GM18505 (cell line): ENCODE results near the gene UBE3B.

ENCODE experiments used
- ATAC-seq: cut with Tn5 transposase; IDR thresholded peaks from one replicate; pipeline ENCODE4 v1.9.1; 2021; ENCODE audit not compliant: unreplicated experiment
- POLR2A ChIP-seq: IDR thresholded peaks from 4 replicates; pipeline ENCODE4 v1.6.1; 2011; ENCODE audit warnings: borderline replicate concordance; ENCODE audit not compliant: insufficient read depth, insufficient read length; ENCODE audit errors: extremely low read depth

The UBE3B gene

GRCh38 chr12:109491671-109492070, 14.2 kb downstream of the UBE3B start:
- no peak for ATAC-seq
- no peak for TF ChIP-seq POLR2A

- ATAC-seq: no peak
- TF ChIP-seq POLR2A: no peak
Observed at GRCh38 chr12:109492371-109492770, 14.9 kb downstream of the UBE3B start.

GRCh38 chr12:109493090-109493489, 15.7 kb downstream of the UBE3B start:
- no peak for ATAC-seq
- no peak for TF ChIP-seq POLR2A

- TF ChIP-seq POLR2A: no peak
- no peak for ATAC-seq
Observed at GRCh38 chr12:109493938-109494337, 16.5 kb downstream of the UBE3B start.

- no peak for TF ChIP-seq POLR2A
- ATAC-seq: no peak
Observed at GRCh38 chr12:109494348-109494881, 17.0 kb downstream of the UBE3B start.

GRCh38 chr12:109495012-109495411, 17.6 kb downstream of the UBE3B start:
- TF ChIP-seq POLR2A: no peak
- ATAC-seq: no peak

- no peak for TF ChIP-seq POLR2A
- no peak for ATAC-seq
Observed at GRCh38 chr12:109496306-109496705, 18.9 kb downstream of the UBE3B start.

GRCh38 chr12:109497675-109498074, 20.2 kb downstream of the UBE3B start:
- no peak for TF ChIP-seq POLR2A
- ATAC-seq: no peak

GRCh38 chr12:109500406-109501185, 23.2 kb downstream of the UBE3B start:
- no peak for ATAC-seq
- TF ChIP-seq POLR2A: no peak

GRCh38 chr12:109501299-109501698, 23.9 kb downstream of the UBE3B start:
- no peak for ATAC-seq
- TF ChIP-seq POLR2A: no peak

GRCh38 chr12:109502332-109502731, 24.9 kb downstream of the UBE3B start:
- ATAC-seq: no peak
- no peak for TF ChIP-seq POLR2A

GRCh38 chr12:109503611-109504010, 26.2 kb downstream of the UBE3B start:
- no peak for TF ChIP-seq POLR2A
- ATAC-seq: no peak

- no peak for ATAC-seq
- TF ChIP-seq POLR2A: no peak
Observed at GRCh38 chr12:109504068-109504467, 26.6 kb downstream of the UBE3B start.

GRCh38 chr12:109510196-109510595, 32.8 kb downstream of the UBE3B start:
- ATAC-seq: no peak
- no peak for TF ChIP-seq POLR2A
